HG02763 (cell line): ENCODE results near the gene HBEGF.

Experiments used
- ATAC-seq: cut with Tn5 transposase; IDR thresholded peaks from one replicate; pipeline ENCODE4 v1.9.1; 2021; ENCODE audit warnings: mild to moderate bottlenecking, moderate library complexity; ENCODE audit not compliant: unreplicated experiment

The HBEGF gene

DNA sequence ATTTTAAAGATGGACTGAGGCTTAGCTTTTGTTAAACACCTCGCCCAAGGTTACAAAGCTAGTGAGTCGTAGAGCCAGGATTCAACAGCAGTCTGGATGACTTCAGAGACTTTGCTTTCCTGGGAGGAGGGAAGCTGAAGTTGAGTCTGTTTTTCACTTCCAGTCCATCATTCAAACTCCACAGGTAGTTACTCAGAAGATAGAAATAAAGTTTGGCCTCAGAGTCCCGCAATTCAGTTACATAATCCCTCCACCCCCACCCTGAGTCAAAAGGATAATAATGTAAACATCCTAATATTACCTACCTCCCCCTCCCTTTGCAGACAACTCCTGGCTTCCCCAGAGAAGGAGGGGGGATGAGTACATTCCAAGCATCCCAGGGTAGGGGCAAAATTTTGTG, 8.1 kb downstream of the HBEGF start:
- ATAC-seq = no peak

- ATAC-seq = no peak
These were observed 8.5 kb downstream of the HBEGF start for GRCh38 chr5:140337880-140338279.

DNA sequence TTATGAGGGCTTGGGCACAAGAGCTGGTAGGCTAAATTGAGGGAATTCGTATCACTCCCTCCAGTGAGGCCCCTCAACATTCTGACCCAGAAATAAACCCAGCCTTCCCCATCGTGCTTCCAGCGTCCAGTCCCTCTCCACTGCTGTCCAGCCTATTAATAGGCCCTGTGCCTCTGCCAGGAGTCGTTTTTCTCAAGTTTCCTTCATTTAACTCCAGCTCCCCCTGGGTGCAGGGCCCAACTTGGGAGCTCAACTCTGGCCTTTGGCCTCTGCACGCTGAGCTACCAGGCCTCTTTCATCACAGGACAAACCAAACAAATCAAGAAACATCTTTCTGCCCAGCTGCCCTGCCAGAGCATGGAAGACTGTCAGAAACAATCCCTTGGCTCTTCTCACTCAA, 10.0 kb downstream of the HBEGF start:
- ATAC-seq = no peak

GRCh38 chr5:140331638-140332037, 14.8 kb downstream of the HBEGF start:
- no peak for ATAC-seq

DNA sequence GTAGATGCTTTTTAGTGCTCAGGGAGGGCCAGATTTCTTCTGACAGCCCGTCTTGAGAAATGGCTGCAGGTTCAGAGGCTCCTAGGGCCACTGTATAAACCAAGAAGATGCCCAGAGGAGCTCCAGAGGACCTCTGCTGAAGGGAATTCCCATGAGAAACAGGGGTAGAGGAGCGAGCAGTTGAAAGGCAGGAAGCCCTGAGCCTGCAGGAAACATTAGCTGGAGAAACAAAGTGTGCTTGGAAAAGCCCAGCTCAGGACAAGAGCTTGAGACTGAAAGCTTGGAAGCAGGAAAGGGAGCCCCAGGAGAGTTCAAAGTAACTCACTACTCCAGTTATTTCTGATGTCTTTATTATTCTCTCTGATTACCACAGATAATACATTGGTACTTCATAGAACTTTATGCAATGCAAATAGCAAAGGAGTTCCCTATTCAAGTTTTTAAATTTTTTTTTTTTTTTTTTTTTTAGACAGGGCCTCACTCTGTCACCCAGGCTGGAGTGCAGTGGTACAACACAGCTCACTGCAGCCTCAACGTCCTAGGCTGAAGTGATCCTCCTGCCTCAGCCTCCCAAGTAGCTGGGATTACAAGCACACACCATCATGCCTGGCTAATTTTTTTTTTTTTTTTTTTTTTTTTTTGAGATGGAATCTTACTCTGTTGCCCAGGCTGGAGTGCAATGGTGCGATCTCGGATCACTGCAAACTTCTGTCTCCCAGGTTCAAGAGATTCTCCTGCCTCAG, 16.5 kb downstream of the HBEGF start:
- no peak for ATAC-seq

GRCh38 chr5:140328036-140328764, 18.2 kb downstream of the HBEGF start:
- ATAC-seq = no peak

- no peak for ATAC-seq
These were observed 18.8 kb downstream of the HBEGF start for GRCh38 chr5:140327589-140327988.

DNA sequence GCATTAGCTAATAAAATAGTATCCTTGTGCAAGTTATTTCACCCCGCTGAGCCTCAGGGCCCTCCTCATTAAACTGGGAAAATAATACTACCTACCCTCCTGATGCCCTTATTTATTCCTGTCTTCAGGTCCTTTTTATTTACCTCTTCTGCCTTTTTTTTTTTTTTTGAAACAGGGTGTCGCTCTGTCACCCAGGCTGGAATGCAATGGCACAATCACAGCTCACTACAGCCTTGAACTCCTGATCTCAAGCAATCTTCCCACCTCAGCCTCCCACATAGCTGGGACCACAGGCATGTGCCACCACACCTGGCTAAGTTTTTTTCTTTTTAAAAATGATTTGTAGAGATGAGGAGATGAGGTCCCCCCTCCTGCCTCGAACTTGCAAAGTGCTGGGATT, 20.9 kb downstream of the HBEGF start:
- no peak for ATAC-seq

DNA sequence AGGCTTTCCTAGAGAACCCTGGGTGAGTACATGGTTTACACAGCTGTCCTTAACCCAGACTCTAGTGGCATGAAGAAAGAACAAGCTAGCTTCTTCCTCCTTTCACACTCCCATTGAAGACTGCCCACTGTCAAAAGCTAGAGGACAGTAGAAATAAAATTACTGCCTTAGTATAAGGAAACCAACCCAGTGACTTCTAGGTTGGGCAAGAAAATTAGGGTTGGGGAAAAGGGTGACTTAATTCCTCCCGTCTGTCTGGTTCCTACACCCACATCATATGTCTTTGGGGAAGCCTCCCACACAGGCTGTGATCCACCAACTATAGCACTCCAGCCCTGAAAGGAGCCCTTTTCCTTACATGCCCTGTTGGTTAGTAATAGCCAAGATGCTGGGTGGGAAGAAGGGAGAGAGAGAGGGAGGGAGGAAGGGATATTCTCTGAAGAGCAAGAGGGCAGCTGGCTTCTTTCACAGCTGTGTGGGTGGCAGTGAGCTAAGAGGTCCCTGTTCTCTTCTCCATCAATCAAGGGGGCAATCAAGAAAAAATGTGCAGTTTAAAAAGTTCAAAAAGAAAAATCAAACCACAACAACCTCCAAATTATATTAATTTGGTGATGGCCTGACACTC, 21.7 kb downstream of the HBEGF start:
- no peak for ATAC-seq

GRCh38 chr5:140324041-140324600, 22.3 kb downstream of the HBEGF start:
- no peak for ATAC-seq

DNA sequence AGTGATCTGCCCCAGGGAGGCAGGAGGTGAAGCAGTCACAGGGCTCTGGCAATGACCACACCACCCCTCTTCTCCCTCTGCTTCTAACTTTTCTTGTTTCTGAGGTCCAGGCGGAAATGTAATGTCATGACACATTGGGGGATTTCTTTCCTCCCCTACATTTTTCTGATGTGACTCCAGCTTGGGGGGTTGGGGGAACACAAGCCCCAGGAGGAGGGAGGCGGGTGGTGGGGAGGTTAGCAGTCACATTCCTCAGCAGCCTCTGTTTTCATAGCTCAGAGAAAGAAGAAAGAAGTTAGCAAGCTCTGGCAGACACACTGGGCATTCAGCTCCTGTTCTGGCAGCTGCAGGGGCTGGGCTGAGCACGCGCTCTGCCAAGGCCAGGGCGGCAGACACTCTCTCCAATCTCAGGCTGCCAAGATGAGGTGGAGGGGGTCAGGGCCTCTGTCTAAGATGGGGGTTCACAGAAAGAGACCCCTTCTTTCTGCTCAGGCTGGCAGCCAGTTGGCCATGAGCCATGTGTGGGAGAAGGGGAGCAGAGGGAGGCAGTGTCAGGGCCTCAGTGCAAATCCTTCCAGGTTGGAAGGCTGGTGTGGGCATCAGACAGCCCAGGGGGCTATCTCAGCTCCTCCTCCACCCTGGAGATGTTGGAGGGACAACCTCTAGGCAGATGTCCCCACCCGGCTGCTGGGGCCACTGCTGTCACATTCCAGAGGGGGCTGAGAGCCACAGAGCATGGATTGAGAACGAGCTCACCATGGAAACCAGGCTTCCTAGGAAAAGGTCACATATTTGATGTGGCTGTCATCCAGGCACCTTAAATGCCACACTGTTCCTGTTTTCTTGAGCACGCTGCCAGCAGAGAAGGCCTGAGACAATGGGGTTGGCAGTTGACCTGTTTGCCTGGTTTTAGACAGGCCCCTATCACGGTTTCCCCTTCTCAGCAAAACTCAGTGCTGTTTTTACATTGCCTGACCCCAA, 23.4 kb downstream of the HBEGF start:
- ATAC-seq = no peak

- no peak for ATAC-seq
These were observed 24.6 kb downstream of the HBEGF start for GRCh38 chr5:140321796-140322195.

DNA sequence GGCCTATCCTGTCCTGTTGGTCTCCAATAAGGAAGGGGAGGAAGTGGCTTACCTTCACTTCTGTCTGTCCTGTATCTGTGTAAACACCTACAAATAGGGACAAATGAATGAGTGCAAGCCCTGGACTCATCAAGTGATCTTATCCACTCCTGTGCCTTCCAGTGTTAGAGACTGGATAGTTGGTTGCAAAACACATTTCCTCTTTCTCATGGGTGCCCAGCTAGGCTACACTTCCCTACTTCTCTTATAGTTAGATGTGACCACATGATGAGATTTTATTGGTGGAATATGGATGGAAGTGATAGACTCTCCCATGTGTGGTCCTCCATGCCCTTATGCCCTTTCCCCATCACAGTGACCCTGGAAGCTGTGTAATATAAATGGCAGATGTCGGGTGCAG, 26.6 kb downstream of the HBEGF start:
- no peak for ATAC-seq

- no peak for ATAC-seq
These were observed 27.6 kb downstream of the HBEGF start for GRCh38 chr5:140318792-140319191.

DNA sequence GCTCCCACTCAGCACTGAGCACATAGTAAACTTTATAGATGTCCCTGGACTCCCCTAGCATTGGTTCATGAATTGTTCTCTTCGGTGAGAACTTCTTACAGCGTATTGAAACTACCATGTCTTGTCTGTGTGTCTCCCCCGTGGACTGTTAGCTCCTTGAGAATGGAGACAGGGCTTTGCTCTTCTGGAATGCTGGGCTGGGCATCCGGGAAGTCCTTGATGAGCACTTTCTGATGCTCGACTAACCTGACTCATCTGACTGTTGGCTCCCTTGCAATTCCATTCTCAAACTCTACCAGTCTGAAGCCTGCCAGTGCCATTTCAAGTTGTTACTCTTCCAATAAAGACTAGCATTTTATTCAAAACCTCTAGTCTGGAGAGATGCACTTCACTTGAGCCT, 28.5 kb downstream of the HBEGF start:
- no peak for ATAC-seq

DNA sequence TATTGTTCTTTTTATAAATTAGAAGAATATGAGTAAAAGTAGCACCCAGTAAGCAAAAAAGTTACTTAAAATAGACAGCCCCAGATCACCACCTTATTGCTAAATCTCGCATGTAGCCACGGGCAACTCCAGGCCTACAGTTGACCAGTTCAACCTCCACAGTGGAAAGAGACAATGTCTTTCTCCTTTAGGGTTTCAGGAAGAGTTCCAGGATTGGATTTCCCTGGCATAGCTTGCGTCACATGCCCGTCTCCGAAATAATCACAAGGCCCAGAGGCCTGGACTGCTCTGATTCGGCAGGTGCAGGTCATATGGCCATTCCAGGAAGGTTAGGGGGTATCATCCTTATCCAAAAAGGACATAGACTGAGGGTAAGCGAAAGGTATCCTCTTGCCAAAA, 33.6 kb downstream of the HBEGF start:
- ATAC-seq = no peak

DNA sequence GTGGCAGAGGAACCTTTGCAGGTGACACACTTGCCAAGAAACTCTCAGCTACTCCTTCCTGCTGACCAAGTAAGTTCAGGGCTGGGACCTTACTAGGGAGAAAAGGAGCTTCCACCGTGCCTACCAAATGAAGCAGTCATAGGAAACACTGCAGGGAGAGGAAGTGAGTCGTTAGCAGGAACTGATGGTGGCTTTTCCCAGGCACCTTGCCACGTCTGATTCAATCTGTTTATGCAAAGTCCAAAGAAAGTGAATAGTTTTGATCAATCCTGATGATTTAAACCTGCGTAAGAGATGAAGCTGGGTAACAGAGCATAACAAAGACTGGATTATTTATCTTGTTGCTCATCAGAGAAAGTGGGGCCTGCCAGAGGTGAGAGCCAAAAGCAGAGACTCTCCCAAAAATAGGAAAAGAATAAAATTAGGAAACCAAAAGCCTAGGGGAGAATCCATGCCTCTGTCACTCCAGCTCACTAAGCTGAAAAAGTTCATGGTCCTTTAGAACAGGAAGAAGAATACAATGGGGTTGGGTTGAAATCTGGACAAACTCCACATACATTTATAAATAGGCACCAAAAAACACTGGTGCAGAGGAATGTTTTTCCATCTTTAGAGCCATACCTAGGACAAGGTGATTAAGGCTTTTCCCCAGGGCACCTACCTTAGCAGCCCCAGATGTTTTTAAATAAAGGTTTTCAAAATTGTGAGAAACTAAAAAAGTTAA, 34.2 kb downstream of the HBEGF start:
- no peak for ATAC-seq

GRCh38 chr5:140311011-140311467, 35.4 kb downstream of the HBEGF start:
- no peak for ATAC-seq

DNA sequence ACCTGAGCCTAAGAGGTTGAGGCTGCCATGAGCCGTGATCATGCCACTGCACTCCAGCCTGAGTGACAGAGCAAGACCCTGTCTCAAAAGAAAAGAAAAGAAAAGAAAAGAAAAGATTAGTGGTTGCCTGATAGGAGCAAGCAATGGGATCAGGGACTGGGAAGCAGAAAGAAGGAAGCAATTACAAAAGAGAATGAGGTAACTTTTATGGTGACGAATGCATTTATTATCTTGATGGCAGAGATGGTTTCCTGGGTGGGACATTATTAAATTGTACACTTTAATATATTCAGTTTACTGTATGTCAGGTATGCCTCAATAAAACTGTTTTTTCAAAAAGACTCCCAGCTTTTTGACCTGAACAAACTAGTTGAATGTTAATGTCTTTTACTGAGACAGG, 36.0 kb downstream of the HBEGF start:
- ATAC-seq = no peak

- ATAC-seq = no peak
These were observed 36.6 kb downstream of the HBEGF start for GRCh38 chr5:140309706-140310249.
